ENCODE measurements around the gene IFNA2. TPM values are rescaled to one million over a fixed set of nuclear protein-coding genes. Genes with fewer than 3 reads are reported as not detected.

The IFNA2 gene
- polyA plus RNA-seq (2012; ENCODE audit: insufficient read length, low read depth) = not detected

- TF ChIP-seq TAF1 (IDR thresholded peaks at IDR 0.05; ENCODE audit: borderline replicate concordance, insufficient read depth, low read length) (no peak), FOXP2 (optimal IDR thresholded peaks at IDR 0.05; ENCODE audit: borderline replicate concordance, extremely low read depth, extremely low read length, insufficient read depth) (no peak), POLR2AphosphoS5 (IDR thresholded peaks at IDR 0.05; ENCODE audit: low read depth, low read length) (no peak), SIN3A (IDR thresholded peaks at IDR 0.05; ENCODE audit: borderline replicate concordance, insufficient read depth, low read length) (no peak), REST (IDR thresholded peaks at IDR 0.05; ENCODE audit: insufficient read depth in 1 of 2, low read depth in 2 of 2, low read length in 2 of 2) (no peak)
These were observed at the start of gene IFNA2 for GRCh38 chr9:21385131-21385670. Gene IFNA2, minus strand, starts transcription at chr9:21385398. Its CDS starts 69 bp downstream, at chr9:21385329.

- TF ChIP-seq TAF1 (IDR thresholded peaks at IDR 0.05; ENCODE audit: borderline replicate concordance, insufficient read depth, low read length) (no peak), FOXP2 (optimal IDR thresholded peaks at IDR 0.05; ENCODE audit: borderline replicate concordance, extremely low read depth, extremely low read length, insufficient read depth) (no peak), REST (IDR thresholded peaks at IDR 0.05; ENCODE audit: insufficient read depth in 1 of 2, low read depth in 2 of 2, low read length in 2 of 2) (no peak), SIN3A (IDR thresholded peaks at IDR 0.05; ENCODE audit: borderline replicate concordance, insufficient read depth, low read length) (no peak), POLR2AphosphoS5 (IDR thresholded peaks at IDR 0.05; ENCODE audit: low read depth, low read length) (no peak)
These were observed 49.2 kb upstream of the IFNA2 start for GRCh38 chr9:21434202-21435014.

- TF ChIP-seq TAF1 (IDR thresholded peaks at IDR 0.05; ENCODE audit: borderline replicate concordance, insufficient read depth, low read length) (no peak), FOXP2 (optimal IDR thresholded peaks at IDR 0.05; ENCODE audit: borderline replicate concordance, extremely low read depth, extremely low read length, insufficient read depth) (no peak), SIN3A (IDR thresholded peaks at IDR 0.05; ENCODE audit: borderline replicate concordance, insufficient read depth, low read length) (no peak)
These were observed 47.7 kb upstream of the IFNA2 start for GRCh38 chr9:21432672-21433425.

DNA sequence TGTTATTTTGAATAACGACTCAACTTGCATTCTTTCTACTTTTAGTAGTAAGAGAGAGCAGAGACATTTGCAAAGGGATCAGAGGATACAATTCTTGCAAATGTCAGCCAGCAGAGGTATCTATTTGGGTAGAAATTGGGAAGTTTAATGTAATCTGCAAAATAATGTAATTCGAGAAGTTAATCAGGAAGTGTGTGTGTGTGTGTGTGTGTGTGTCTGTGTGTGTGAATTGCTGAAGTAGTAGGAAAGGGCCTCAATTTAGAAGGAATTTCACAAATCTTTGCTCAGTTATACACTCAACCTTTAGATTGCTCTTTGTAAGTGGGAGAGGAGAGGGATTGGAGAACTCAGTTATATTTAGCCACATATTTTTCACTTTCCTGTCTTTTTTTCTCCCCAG, 44.0 kb upstream of the IFNA2 start:
- TF ChIP-seq SIN3A (IDR thresholded peaks at IDR 0.05; ENCODE audit: borderline replicate concordance, insufficient read depth, low read length) = no peak
- TF ChIP-seq TAF1 (IDR thresholded peaks at IDR 0.05; ENCODE audit: borderline replicate concordance, insufficient read depth, low read length) = no peak
- TF ChIP-seq FOXP2 (optimal IDR thresholded peaks at IDR 0.05; ENCODE audit: borderline replicate concordance, extremely low read depth, extremely low read length, insufficient read depth) = no peak

- no peak for TF ChIP-seq FOXP2 (optimal IDR thresholded peaks at IDR 0.05; ENCODE audit: borderline replicate concordance, extremely low read depth, extremely low read length, insufficient read depth)
- no peak for TF ChIP-seq SIN3A (IDR thresholded peaks at IDR 0.05; ENCODE audit: borderline replicate concordance, insufficient read depth, low read length)
- TF ChIP-seq TAF1 (IDR thresholded peaks at IDR 0.05; ENCODE audit: borderline replicate concordance, insufficient read depth, low read length) = no peak
- no peak for TF ChIP-seq REST (IDR thresholded peaks at IDR 0.05; ENCODE audit: insufficient read depth in 1 of 2, low read depth in 2 of 2, low read length in 2 of 2)
- no peak for TF ChIP-seq POLR2AphosphoS5 (IDR thresholded peaks at IDR 0.05; ENCODE audit: low read depth, low read length)
These were observed 43.0 kb upstream of the IFNA2 start for GRCh38 chr9:21428235-21428634.
